GM21786 (cell line): ENCODE results near the gene UBE2J1.
"Not testable (repeated sequence)": the region's sequence is repeated elsewhere in the genome, so short reads cannot be mapped to it uniquely, and the experiment has no call there.

ENCODE experiments used
- ATAC-seq: cut with Tn5 transposase; IDR thresholded peaks from one replicate; pipeline ENCODE4 v1.9.1; 2021; ENCODE audit not compliant: unreplicated experiment

Gene UBE2J1

GRCh38 chr6:89321131-89321970 is 31.2 kb downstream of the UBE2J1 start:
- ATAC-seq, result peak; percentile 59

- ATAC-seq, result no peak
These were observed 32.4 kb downstream of the UBE2J1 start for GRCh38 chr6:89320012-89320559.

- no peak for ATAC-seq
These were observed 35.5 kb downstream of the UBE2J1 start for GRCh38 chr6:89317067-89317466.

- no peak for ATAC-seq
These were observed 37.2 kb downstream of the UBE2J1 start, which contains the start of gene GABRR2 for GRCh38 chr6:89315249-89315885. TSS of gene GABRR2 (minus strand) at chr6:89315299. CDS start at chr6:89315165, 134 bp downstream.

GRCh38 chr6:89314692-89315091 is 37.8 kb downstream of the UBE2J1 start:
- ATAC-seq, result no peak

- ATAC-seq, result no peak
These were observed 39.5 kb downstream of the UBE2J1 start for GRCh38 chr6:89313006-89313405.

- no peak for ATAC-seq
These were observed 40.5 kb downstream of the UBE2J1 start for GRCh38 chr6:89311853-89312531.

- no peak for ATAC-seq
These were observed 41.0 kb downstream of the UBE2J1 start for GRCh38 chr6:89311530-89311852.

GRCh38 chr6:89310929-89311328 is 41.6 kb downstream of the UBE2J1 start:
- ATAC-seq, result no peak

- no peak for ATAC-seq
These were observed 43.8 kb downstream of the UBE2J1 start for GRCh38 chr6:89308525-89309395.

GRCh38 chr6:89304517-89304916 is 48.0 kb downstream of the UBE2J1 start:
- ATAC-seq, result not testable (repeated sequence)

GRCh38 chr6:89302936-89303335 is 49.6 kb downstream of the UBE2J1 start:
- no peak for ATAC-seq

- ATAC-seq, result no peak
These were observed 50.2 kb downstream of the UBE2J1 start for GRCh38 chr6:89302195-89302770.

- no peak for ATAC-seq
These were observed 50.8 kb downstream of the UBE2J1 start for GRCh38 chr6:89301586-89302194.

GRCh38 chr6:89299466-89299850 is 53.1 kb downstream of the UBE2J1 start:
- no peak for ATAC-seq

GRCh38 chr6:89298680-89299465 is 53.6 kb downstream of the UBE2J1 start:
- ATAC-seq, result peak; percentile 39

- ATAC-seq, result peak; percentile 93
These were observed 54.7 kb downstream of the UBE2J1 start for GRCh38 chr6:89297695-89298351.

GRCh38 chr6:89295981-89296380 is 56.5 kb downstream of the UBE2J1 start:
- ATAC-seq, result no peak

- not testable (repeated sequence) for ATAC-seq
These were observed 57.4 kb downstream of the UBE2J1 start for GRCh38 chr6:89295116-89295515.
